ENCODE measurements around the gene VWC2L.

VWC2L gene

GRCh38 chr2:214557884-214558283, 147.0 kb downstream of the VWC2L start:
- no peak overlapping the region for H3K18ac ChIP-seq (ENCODE audit: low read depth in 1 of 2, low read length in 2 of 2)
- H3K9ac ChIP-seq (ENCODE audit: low read length) = no peak overlapping the region
- no peak overlapping the region for H3K4ac ChIP-seq (ENCODE audit: low read depth in 1 of 2, low read length in 2 of 2)
- H2BK5ac ChIP-seq (ENCODE audit: low read depth, low read length, poor library complexity, severe bottlenecking) = no peak overlapping the region
- no peak overlapping the region for H3K14ac ChIP-seq (ENCODE audit: low read length in 2 of 2)
- no peak overlapping the region for H4K8ac ChIP-seq (ENCODE audit: low read length)
- no peaks in the 10 kb centered on the region for H3K27me3 ChIP-seq (ENCODE audit: control insufficient read depth in 1 of 2, insufficient read depth in 1 of 2, low read length in 2 of 2)
- H2AFZ ChIP-seq (ENCODE audit: low read depth, low read length) = no peak overlapping the region
- H3K4me1 ChIP-seq (ENCODE audit: control insufficient read depth, insufficient read depth, low read depth, low read length) = no peaks in the 10 kb centered on the region
- DNase-seq = no peak
- peaks cover 3% of the 10 kb centered on the region for H3K9me3 ChIP-seq (ENCODE audit: control insufficient read depth, low read length)
- H2AK5ac ChIP-seq (ENCODE audit: low read length, severe bottlenecking) = no peak overlapping the region
- no peak overlapping the region for H3K27ac ChIP-seq (ENCODE audit: low read length, poor library complexity, severe bottlenecking)
- H3K4me2 ChIP-seq (ENCODE audit: low read length, poor library complexity, severe bottlenecking) = no peak overlapping the region
- no peaks in the 10 kb centered on the region for H3K79me1 ChIP-seq (replicated peaks; ENCODE audit: low read length, poor library complexity, severe bottlenecking)
- H2BK12ac ChIP-seq (ENCODE audit: low read length in 2 of 2) = no peak overlapping the region
- H2BK15ac ChIP-seq (ENCODE audit: low read depth, poor library complexity, severe bottlenecking) = no peak overlapping the region
- H3K36me3 ChIP-seq (ENCODE audit: control insufficient read depth in 1 of 2, insufficient read depth in 2 of 2, low read depth in 1 of 2, low read length in 2 of 2) = no peaks in the 10 kb centered on the region
- H2BK120ac ChIP-seq (ENCODE audit: low read depth, low read length) = no peak overlapping the region
- no peak overlapping the region for H3K23ac ChIP-seq (ENCODE audit: low read length in 2 of 2)
- no peak overlapping the region for H4K91ac ChIP-seq (ENCODE audit: low read length)
- WGBS = 90% methylated on average over 3 of the region's 3 CpGs
- no peak overlapping the region for H3K4me3 ChIP-seq (ENCODE audit: insufficient read depth in 1 of 2, low read depth in 1 of 2, low read length in 2 of 2)

GRCh38 chr2:214558341-214558740, 147.5 kb downstream of the VWC2L start:
- Histone ChIP-seq H3K9ac (ENCODE audit: low read length) (no peak overlapping the region), H3K27ac (ENCODE audit: low read length, poor library complexity, severe bottlenecking) (no peak overlapping the region), H3K14ac (ENCODE audit: low read length in 2 of 2) (no peak overlapping the region), H2AFZ (ENCODE audit: low read depth, low read length) (no peak overlapping the region), H3K4me1 (ENCODE audit: control insufficient read depth, insufficient read depth, low read depth, low read length) (no peaks in the 10 kb centered on the region), H3K79me1 (replicated peaks; ENCODE audit: low read length, poor library complexity, severe bottlenecking) (no peaks in the 10 kb centered on the region), H2AK5ac (ENCODE audit: low read length, severe bottlenecking) (no peak overlapping the region), H3K4me2 (ENCODE audit: low read length, poor library complexity, severe bottlenecking) (no peak overlapping the region), H2BK120ac (ENCODE audit: low read depth, low read length) (no peak overlapping the region), H3K27me3 (ENCODE audit: control insufficient read depth in 1 of 2, insufficient read depth in 1 of 2, low read length in 2 of 2) (no peaks in the 10 kb centered on the region), H3K4me3 (ENCODE audit: insufficient read depth in 1 of 2, low read depth in 1 of 2, low read length in 2 of 2) (no peak overlapping the region), H4K91ac (ENCODE audit: low read length) (no peak overlapping the region), H4K8ac (ENCODE audit: low read length) (no peak overlapping the region), H3K23ac (ENCODE audit: low read length in 2 of 2) (no peak overlapping the region), H3K18ac (ENCODE audit: low read depth in 1 of 2, low read length in 2 of 2) (no peak overlapping the region), H2BK15ac (ENCODE audit: low read depth, poor library complexity, severe bottlenecking) (no peak overlapping the region), H2BK5ac (ENCODE audit: low read depth, low read length, poor library complexity, severe bottlenecking) (no peak overlapping the region), H3K36me3 (ENCODE audit: control insufficient read depth in 1 of 2, insufficient read depth in 2 of 2, low read depth in 1 of 2, low read length in 2 of 2) (no peaks in the 10 kb centered on the region), H3K4ac (ENCODE audit: low read depth in 1 of 2, low read length in 2 of 2) (no peak overlapping the region), H3K9me3 (ENCODE audit: control insufficient read depth, low read length) (peaks cover 3% of the 10 kb centered on the region), H2BK12ac (ENCODE audit: low read length in 2 of 2) (no peak overlapping the region)
- no CpG with 5 or more reads among the region's 1 CpG for WGBS
- DNase-seq = no peak

GRCh38 chr2:214560176-214560575, 149.3 kb downstream of the VWC2L start:
- whole genome bisulfite sequencing = 80% methylated on average over 2 of the region's 4 CpGs
- H3K4me3 ChIP-seq (ENCODE audit: insufficient read depth in 1 of 2, low read depth in 1 of 2, low read length in 2 of 2) = no peak overlapping the region
- H3K36me3 ChIP-seq (ENCODE audit: control insufficient read depth in 1 of 2, insufficient read depth in 2 of 2, low read depth in 1 of 2, low read length in 2 of 2) = no peaks in the 10 kb centered on the region

GRCh38 chr2:214560618-214561190, 149.8 kb downstream of the VWC2L start:
- H3K27me3 ChIP-seq (ENCODE audit: control insufficient read depth in 1 of 2, insufficient read depth in 1 of 2, low read length in 2 of 2) = no peaks in the 10 kb centered on the region

More at GRCh38 chr2:214560176-214560575, 149.3 kb downstream of the VWC2L start:
- no peak overlapping the region for H2BK12ac ChIP-seq (ENCODE audit: low read length in 2 of 2)
- no peak overlapping the region for H2AFZ ChIP-seq (ENCODE audit: low read depth, low read length)
- H4K91ac ChIP-seq (ENCODE audit: low read length) = no peak overlapping the region
- no peak overlapping the region for H3K27ac ChIP-seq (ENCODE audit: low read length, poor library complexity, severe bottlenecking)
- H2BK120ac ChIP-seq (ENCODE audit: low read depth, low read length) = no peak overlapping the region
- H3K4ac ChIP-seq (ENCODE audit: low read depth in 1 of 2, low read length in 2 of 2) = no peak overlapping the region
- no peak overlapping the region for H3K9ac ChIP-seq (ENCODE audit: low read length)
- no peaks in the 10 kb centered on the region for H3K27me3 ChIP-seq (ENCODE audit: control insufficient read depth in 1 of 2, insufficient read depth in 1 of 2, low read length in 2 of 2)
- H3K79me1 ChIP-seq (replicated peaks; ENCODE audit: low read length, poor library complexity, severe bottlenecking) = no peaks in the 10 kb centered on the region
- no peak overlapping the region for H2AK5ac ChIP-seq (ENCODE audit: low read length, severe bottlenecking)
- H3K4me2 ChIP-seq (ENCODE audit: low read length, poor library complexity, severe bottlenecking) = no peak overlapping the region
- H4K8ac ChIP-seq (ENCODE audit: low read length) = no peak overlapping the region
- H3K18ac ChIP-seq (ENCODE audit: low read depth in 1 of 2, low read length in 2 of 2) = no peak overlapping the region
- DNase-seq = no peak
- no peak overlapping the region for H2BK15ac ChIP-seq (ENCODE audit: low read depth, poor library complexity, severe bottlenecking)
- H3K14ac ChIP-seq (ENCODE audit: low read length in 2 of 2) = no peak overlapping the region
- H3K9me3 ChIP-seq (ENCODE audit: control insufficient read depth, low read length) = peaks cover 8% of the 10 kb centered on the region
- no peaks in the 10 kb centered on the region for H3K4me1 ChIP-seq (ENCODE audit: control insufficient read depth, insufficient read depth, low read depth, low read length)
- no peak overlapping the region for H2BK5ac ChIP-seq (ENCODE audit: low read depth, low read length, poor library complexity, severe bottlenecking)
- H3K23ac ChIP-seq (ENCODE audit: low read length in 2 of 2) = no peak overlapping the region

More at GRCh38 chr2:214560618-214561190, 149.8 kb downstream of the VWC2L start:
- no peak for DNase-seq
- Histone ChIP-seq H3K4me1 (ENCODE audit: control insufficient read depth, insufficient read depth, low read depth, low read length) (no peaks in the 10 kb centered on the region), H3K4me3 (ENCODE audit: insufficient read depth in 1 of 2, low read depth in 1 of 2, low read length in 2 of 2) (no peak overlapping the region), H3K36me3 (ENCODE audit: control insufficient read depth in 1 of 2, insufficient read depth in 2 of 2, low read depth in 1 of 2, low read length in 2 of 2) (no peaks in the 10 kb centered on the region), H2BK5ac (ENCODE audit: low read depth, low read length, poor library complexity, severe bottlenecking) (no peak overlapping the region), H3K14ac (ENCODE audit: low read length in 2 of 2) (no peak overlapping the region), H3K4ac (ENCODE audit: low read depth in 1 of 2, low read length in 2 of 2) (no peak overlapping the region), H3K4me2 (ENCODE audit: low read length, poor library complexity, severe bottlenecking) (no peak overlapping the region), H2BK120ac (ENCODE audit: low read depth, low read length) (no peak overlapping the region), H3K79me1 (replicated peaks; ENCODE audit: low read length, poor library complexity, severe bottlenecking) (no peaks in the 10 kb centered on the region), H3K23ac (ENCODE audit: low read length in 2 of 2) (no peak overlapping the region), H4K8ac (ENCODE audit: low read length) (no peak overlapping the region), H2AK5ac (ENCODE audit: low read length, severe bottlenecking) (no peak overlapping the region), H3K9ac (ENCODE audit: low read length) (no peak overlapping the region), H2AFZ (ENCODE audit: low read depth, low read length) (no peak overlapping the region), H3K27ac (ENCODE audit: low read length, poor library complexity, severe bottlenecking) (no peak overlapping the region), H4K91ac (ENCODE audit: low read length) (no peak overlapping the region), H2BK12ac (ENCODE audit: low read length in 2 of 2) (no peak overlapping the region), H3K9me3 (ENCODE audit: control insufficient read depth, low read length) (peaks cover 8% of the 10 kb centered on the region), H3K18ac (ENCODE audit: low read depth in 1 of 2, low read length in 2 of 2) (no peak overlapping the region), H2BK15ac (ENCODE audit: low read depth, poor library complexity, severe bottlenecking) (no peak overlapping the region)
- WGBS = 96% methylated on average over 1 of the region's 1 CpG

All from mesenchymal stem cell (in vitro differentiated cells and primary cell).